K562 (cell line): ENCODE measurements around the gene RSPH6A.

Experiments
- JUN ChIP-seq, 2 experiments: sonication (generic) in 1 of 2; formaldehyde crosslinking in 1 of 2; IDR thresholded peaks; 2 replicates each; pipeline versions ENCODE4 v1.6.1 to v1.8.0; 2012 to 2022; ENCODE audit warnings: borderline replicate concordance in 2 of 2, mild to moderate bottlenecking in 2 of 2, improper control_type of control experiment in 1 of 2, low read depth in 1 of 2, low read length in 1 of 2, missing genetic modification reagents in 1 of 2
- MTA1 ChIP-seq: fragments of 450-650 bp; IDR thresholded peaks from 2 replicates; pipeline ENCODE4 v1.6.1; 2017; ENCODE audit warnings: borderline replicate concordance
- POLR2A ChIP-seq: fragments of 450-650 bp; conservative IDR thresholded peaks from 2 replicates; pipeline ENCODE4 v1.6.1; 2016
- RBFOX2 ChIP-seq: fragments of 200-400 bp; formaldehyde crosslinking; IDR thresholded peaks from 2 replicates; pipeline ENCODE4 v1.6.1; 2017; ENCODE audit warnings: low read depth, mild to moderate bottlenecking, low read length, moderate library complexity
- SMAD4 ChIP-seq: fragments of 250-450 bp; sonication (Bioruptor Pico); conservative IDR thresholded peaks from 2 replicates; pipeline ENCODE4 v1.8.0; 2021; ENCODE audit warnings: inconsistent platforms, mild to moderate bottlenecking, moderate library complexity
- TEAD2 ChIP-seq: fragments of 450-650 bp; IDR thresholded peaks from 2 replicates; pipeline ENCODE4 v1.6.1; 2016; ENCODE audit warnings: missing genetic modification characterization, control low read depth, missing compliant biosample characterization
- ZBTB1 ChIP-seq: sonication (generic); formaldehyde crosslinking; IDR thresholded peaks from 2 replicates; pipeline ENCODE4 v1.8.1; 2023; ENCODE audit warnings: missing genetic modification reagents, low read depth, mild to moderate bottlenecking, borderline replicate concordance
- ZNF518B ChIP-seq: fragments of 250-450 bp; sonication (Bioruptor Pico); IDR thresholded peaks from 2 replicates; pipeline ENCODE4 v1.5.0; 2021; ENCODE audit warnings: mild to moderate bottlenecking, moderate library complexity

GRCh38 chr19:45765702-45766295, 49.3 kb downstream of the RSPH6A start:
- no peak for TF ChIP-seq JUN (IDR thresholded peaks at IDR 0.05; ENCODE audit: borderline replicate concordance, low read depth, low read length)
- TF ChIP-seq JUN (CRISPR knock-in tag; IDR thresholded peaks at IDR 0.05; ENCODE audit: borderline replicate concordance): no peak
- no peak for TF ChIP-seq SMAD4 (CRISPR knock-in tag)
- no peak for TF ChIP-seq POLR2A
- TF ChIP-seq RBFOX2: no peak
- TF ChIP-seq ZNF518B (CRISPR knock-in tag): no peak
- TF ChIP-seq ZBTB1 (CRISPR knock-in tag): no peak
- no peak for TF ChIP-seq MTA1
- no peak for TF ChIP-seq TEAD2 (tag)
